Keratinocyte (primary cell): ENCODE results near the gene SPC24. TPM values are rescaled to one million over a fixed set of nuclear protein-coding genes. Genes with fewer than 3 reads are reported as not detected.

ENCODE experiments used
- DNase-seq: peaks from one replicate; pipeline ENCODE4 v3.0.0-alpha.2; 2011; ENCODE audit warnings: low read depth, missing footprints, low spot score
- FAIRE-seq: peaks from 2 replicates; lab custom pipeline; 2011; peaks lifted over from hg19 to GRCh38; lab: Jason Lieb, UNC
- H2AFZ ChIP-seq: 2 replicates; pipeline ENCODE4 v1.6.0; 2012; ENCODE audit warnings: low read length, control low read depth, inconsistent platforms; ENCODE audit not compliant: control insufficient read depth
- H3K27ac ChIP-seq: 2 replicates; pipeline ENCODE4 v1.5.1; 2011; ENCODE audit warnings: low read length; ENCODE audit not compliant: control insufficient read depth, insufficient read depth
- H3K27me3 ChIP-seq: 3 replicates; pipeline ENCODE4 v1.6.0; 2011; ENCODE audit warnings: low read length; ENCODE audit not compliant: control insufficient read depth, insufficient read depth; ENCODE audit errors: extremely low read depth
- H3K36me3 ChIP-seq, 2 experiments: 2 replicates in 1 of 2; 3 replicates in 1 of 2; pipeline ENCODE4 v1.5.1; 2011; ENCODE audit warnings: low read length in 2 of 2, mild to moderate bottlenecking in 1 of 2; ENCODE audit not compliant: control insufficient read depth in 2 of 2, insufficient read depth in 2 of 2; ENCODE audit errors: extremely low read depth in 1 of 2
- H3K4me1 ChIP-seq: 3 replicates; pipeline ENCODE4 v1.5.1; 2011; ENCODE audit warnings: low read length; ENCODE audit not compliant: control insufficient read depth, insufficient read depth; ENCODE audit errors: extremely low read depth
- H3K4me2 ChIP-seq: 3 replicates; pipeline ENCODE4 v1.6.0; 2011; ENCODE audit warnings: low read depth, low read length; ENCODE audit not compliant: control insufficient read depth, insufficient read depth; ENCODE audit errors: extremely low read depth
- H3K4me3 ChIP-seq, 3 experiments: fragments of 200-600 bp in 1 of 3; sonication (generic) in 1 of 3; 2 replicates in 2 of 3; 3 replicates in 1 of 3; pipeline ENCODE4 v1.5.1; 2011 to 2016; ENCODE audit warnings: low read length in 3 of 3, mild to moderate bottlenecking in 3 of 3, control low read depth in 2 of 3, inconsistent platforms in 1 of 3, low read depth in 1 of 3, mixed read lengths in 1 of 3, mixed run types in 1 of 3, moderate library complexity in 1 of 3; ENCODE audit not compliant: control insufficient read depth in 2 of 3, insufficient read depth in 2 of 3; ENCODE audit errors: extremely low read depth in 1 of 3
- H3K79me2 ChIP-seq: 2 replicates; pipeline ENCODE4 v1.6.0; 2012; ENCODE audit warnings: low read length; ENCODE audit not compliant: control insufficient read depth, insufficient read depth
- H3K9ac ChIP-seq: 3 replicates; pipeline ENCODE4 v1.6.0; 2011; ENCODE audit warnings: low read length; ENCODE audit not compliant: control insufficient read depth, insufficient read depth; ENCODE audit errors: extremely low read depth
- H3K9me1 ChIP-seq: 3 replicates; pipeline ENCODE4 v1.6.0; 2011; ENCODE audit warnings: low read length; ENCODE audit not compliant: control insufficient read depth, insufficient read depth; ENCODE audit errors: extremely low read depth
- H3K9me3 ChIP-seq: 2 replicates; pipeline ENCODE4 v1.5.1; 2012; ENCODE audit warnings: low read depth, low read length; ENCODE audit not compliant: control insufficient read depth
- H4K20me1 ChIP-seq: 3 replicates; pipeline ENCODE4 v1.6.0; 2011; ENCODE audit warnings: low read length; ENCODE audit not compliant: control insufficient read depth, insufficient read depth; ENCODE audit errors: extremely low read depth
- CTCF ChIP-seq, 3 experiments: IDR thresholded peaks in 1 of 3; conservative IDR thresholded peaks in 1 of 3; optimal IDR thresholded peaks in 1 of 3; 2 replicates in 2 of 3; 3 replicates in 1 of 3; pipeline versions ENCODE3 to v1.5.1; 2011; ENCODE audit warnings: low read length in 3 of 3, mild to moderate bottlenecking in 3 of 3, moderate library complexity in 2 of 3, control low read depth in 1 of 3, inconsistent platforms in 1 of 3; ENCODE audit not compliant: insufficient read depth in 2 of 3; ENCODE audit errors: extremely low read depth in 1 of 3
- EZH2 ChIP-seq: IDR thresholded peaks from one replicate; pipeline ENCODE4 v1.6.1; 2012; ENCODE audit warnings: inconsistent platforms, mild to moderate bottlenecking, low read length, moderate library complexity
- dilution Hi-C: fragments of 300-500 bp; cut with MboI; formaldehyde crosslinking; loops from one replicate; pipeline ENCODE4 v1.7.0; 2020; ENCODE audit warnings: low sequenced_read_pairs; ENCODE audit not compliant: extremely low pct_ligation_motif_present
- polyA minus RNA-seq, 3 experiments: library from RNA; depleted of rRNA, polyadenylated mRNA; stranded (reverse); fragments of >200 nt; gene quantifications; 1 replicate in 1 of 3; 2 replicates in 1 of 3; 3 replicates in 1 of 3; pipeline ENCODE4 v1.2.3, GENCODE V29; 2011
- polyA plus RNA-seq, 5 experiments: library from polyadenylated mRNA; depleted of rRNA in 3 of 5; stranded (reverse) in 3 of 5; stranded (forward) in 1 of 5; unstranded in 1 of 5; fragments of >200 nt; gene quantifications; 1 replicate in 1 of 5; 2 replicates in 3 of 5; 3 replicates in 1 of 5; pipeline versions ENCODE4 v1.2.1 to v1.2.3, GENCODE V29; 2011 to 2012; ENCODE audit warnings: missing spikeins in 2 of 5, low read depth in 1 of 5, low replicate concordance in 1 of 5

The SPC24 gene
- polyA plus RNA-seq (1.8 to 8.0 TPM (median 6.4 TPM) in 3 replicates), polyA minus RNA-seq (4.6 to 20.9 TPM (median 14.5 TPM) in 3 replicates)
- polyA plus RNA-seq (2011; ENCODE audit: low read depth): 0.44 TPM
- 1.1 and 2.1 TPM in 2 replicates for polyA plus RNA-seq (2011; cell fraction: cytosol; rRNA removed)
- 0.99 and 1.8 TPM in 2 replicates for polyA plus RNA-seq (2011; cell fraction: nucleus; rRNA removed)
- 0.11 and 8.6 TPM in 2 replicates for polyA plus RNA-seq (2012; ENCODE audit: low replicate concordance)
- polyA minus RNA-seq (2011; cell fraction: cytosol; rRNA and poly(A)+ RNA removed): 20.9 TPM
- 3.0 and 3.3 TPM in 2 replicates for polyA minus RNA-seq (2011; cell fraction: nucleus; rRNA and poly(A)+ RNA removed)

- H3K4me3 ChIP-seq: peak within 1 kb of the TSS; percentile 71 to 85 (median 84)
- TF ChIP-seq CTCF (optimal IDR thresholded peaks at IDR 0.05 in 1 of 3, IDR thresholded peaks at IDR 0.05 in 1 of 3, conservative IDR thresholded peaks at IDR 0.05 in 1 of 3; ENCODE audit: extremely low read depth in 1 of 3, insufficient read depth in 2 of 3, low read length in 3 of 3) (no peak), EZH2 (no peak)
- H3K9ac ChIP-seq: peak within 1 kb of the TSS; percentile 81
- peaks cover 25% of the 10 kb centered on the region for H3K79me2 ChIP-seq
- H3K9me1 ChIP-seq: no peaks in the 10 kb centered on the region
- H3K4me1 ChIP-seq: peaks cover 29% of the 10 kb centered on the region
- peak; percentile 92 for DNase-seq
- H4K20me1 ChIP-seq: no peaks in the 10 kb centered on the region
- dilution Hi-C loops: no loop called here
- H3K9me3 ChIP-seq: no peaks in the 10 kb centered on the region
- no peaks in the 10 kb centered on the region for H3K36me3 ChIP-seq
- H3K27ac ChIP-seq: peak within 1 kb of the TSS; percentile 60
- FAIRE-seq: peak; percentile 89
- no peaks in the 10 kb centered on the region for H3K27me3 ChIP-seq
- H3K4me2 ChIP-seq: peak within 1 kb of the TSS; percentile 86
- H2AFZ ChIP-seq: peak within 1 kb of the TSS; percentile 93
Observed at GRCh38 chr19:11155373-11156120, at the start of gene SPC24. TSS of gene SPC24 (minus strand) at chr19:11155782. CDS start at chr19:11155776, 6 bp downstream.

- Histone ChIP-seq H3K4me3 (no peak overlapping the region), H2AFZ (no peak overlapping the region), H3K36me3 (peaks cover 3 to 13% of the 10 kb centered on the region in 2 experiments), H4K20me1 (no peaks in the 10 kb centered on the region), H3K27me3 (no peaks in the 10 kb centered on the region), H3K9ac (no peak overlapping the region), H3K27ac (no peak overlapping the region), H3K79me2 (no peaks in the 10 kb centered on the region), H3K9me1 (no peaks in the 10 kb centered on the region), H3K9me3 (no peaks in the 10 kb centered on the region), H3K4me2 (no peak overlapping the region), H3K4me1 (no peaks in the 10 kb centered on the region)
- TF ChIP-seq CTCF (optimal IDR thresholded peaks at IDR 0.05 in 1 of 3, IDR thresholded peaks at IDR 0.05 in 1 of 3, conservative IDR thresholded peaks at IDR 0.05 in 1 of 3; ENCODE audit: extremely low read depth in 1 of 3, insufficient read depth in 2 of 3, low read length in 3 of 3): no peak
- TF ChIP-seq EZH2: no peak
- no peak for FAIRE-seq
- dilution Hi-C loops: no loop called here
- DNase-seq: no peak
Observed at GRCh38 chr19:11204943-11205349, 49.4 kb upstream of the SPC24 start.
